B cell (primary cell): ENCODE measurements around the gene PIK3R1. TPM values are rescaled to one million over a fixed set of nuclear protein-coding genes. Genes with fewer than 3 reads are reported as not detected.

Source experiments
- ATAC-seq: fragments of 200-7000 bp; cut with Tn5 transposase; one replicate; pipeline ENCODE4 v1.10.0; 2021; ENCODE audit warnings: low read depth, mild to moderate bottlenecking, moderate number of reproducible peaks, moderate library complexity
- CTCF ChIA-PET: fragments of 350-600 bp; sonication (Branson Sonifier 250); formaldehyde crosslinking; loops from one replicate; lab custom pipeline; 2021; ENCODE audit warnings: antibody characterized with exemption, inconsistent platforms; lab: Charles Lee
- POLR2A ChIA-PET: fragments of 350-600 bp; sonication (Branson Sonifier 250); formaldehyde crosslinking; loops from one replicate; lab custom pipeline; 2021; ENCODE audit warnings: antibody characterized with exemption; lab: Charles Lee
- DNase-seq: peaks from one replicate; pipeline ENCODE4 v3.0.0; 2013
- H2AFZ ChIP-seq: 2 replicates; pipeline ENCODE4 v1.6.1; 2012; ENCODE audit warnings: mild to moderate bottlenecking, low read depth, low read length; ENCODE audit not compliant: insufficient read depth, poor library complexity, severe bottlenecking
- H3K27ac ChIP-seq, 2 donors: 1 replicate in 1 of 2; 2 replicates in 1 of 2; pipeline ENCODE4 v1.5.1; 2012 to 2013; ENCODE audit warnings: low read length in 2 of 2, mild to moderate bottlenecking in 2 of 2, moderate library complexity in 1 of 2
- H3K27me3 ChIP-seq, 4 experiments: fragments of 200-600 bp in 1 of 4; sonication (generic) in 1 of 4; replicated peaks in 1 of 4; 1 replicate in 2 of 4; 2 replicates in 2 of 4; pipeline versions ENCODE4 v1.6.1 to v1.7.0; 2013 to 2016; ENCODE audit warnings: low read length in 3 of 4, mild to moderate bottlenecking in 2 of 4, mixed read lengths in 1 of 4, moderate library complexity in 1 of 4; ENCODE audit not compliant: insufficient read depth in 4 of 4, control insufficient read depth in 3 of 4; ENCODE audit errors: control extremely low read depth in 1 of 4
- H3K36me3 ChIP-seq, 2 experiments: replicated peaks in 1 of 2; 1 replicate in 1 of 2; 2 replicates in 1 of 2; pipeline versions ENCODE4 v1.6.1 to v1.7.1; 2013; ENCODE audit warnings: low read length in 1 of 2; ENCODE audit not compliant: insufficient read depth in 2 of 2, control insufficient read depth in 1 of 2; ENCODE audit errors: control extremely low read depth in 1 of 2, extremely low read depth in 1 of 2
- H3K4me1 ChIP-seq, 2 donors: fragments of 200-600 bp in 1 of 2; sonication (generic) in 1 of 2; 1 replicate in 1 of 2; 2 replicates in 1 of 2; pipeline versions ENCODE4 v1.5.1 to v1.6.1; 2013 to 2017; ENCODE audit warnings: low read length in 2 of 2; ENCODE audit not compliant: control insufficient read depth in 2 of 2, insufficient read depth in 2 of 2
- H3K4me2 ChIP-seq: replicated peaks from 2 replicates; pipeline ENCODE3; 2012; ENCODE audit warnings: mild to moderate bottlenecking, low read depth, low read length; ENCODE audit not compliant: poor library complexity, severe bottlenecking
- H3K4me3 ChIP-seq, 5 experiments: fragments of 200-600 bp in 1 of 5; sonication (generic) in 1 of 5; 1 replicate in 3 of 5; 2 replicates in 2 of 5; pipeline versions ENCODE4 v1.5.1 to v1.7.0; 2011 to 2016; ENCODE audit warnings: low read length in 4 of 5, mild to moderate bottlenecking in 4 of 5, low read depth in 2 of 5, control low read depth in 1 of 5, moderate library complexity in 1 of 5; ENCODE audit not compliant: insufficient read depth in 1 of 5; ENCODE audit errors: control extremely low read depth in 1 of 5, extremely low read depth in 1 of 5
- H3K79me2 ChIP-seq: fragments of 200-600 bp; sonication (generic); one replicate; pipeline ENCODE4 v1.6.0; 2016; ENCODE audit warnings: low read length; ENCODE audit not compliant: control insufficient read depth, insufficient read depth
- H3K9ac ChIP-seq: fragments of 200-600 bp; sonication (generic); 2 replicates; pipeline ENCODE4 v1.6.1; 2017; ENCODE audit warnings: mild to moderate bottlenecking, low read length, moderate library complexity
- H3K9me3 ChIP-seq, 3 donors: one replicate each; pipeline versions ENCODE4 v1.6.1 to v1.7.1; 2013; ENCODE audit warnings: low read length in 2 of 3; ENCODE audit not compliant: control insufficient read depth in 2 of 3, insufficient read depth in 1 of 3; ENCODE audit errors: control extremely low read depth in 1 of 3
- H4K20me1 ChIP-seq: 2 replicates; pipeline ENCODE4 v1.6.0; 2012; ENCODE audit warnings: mild to moderate bottlenecking, low read length; ENCODE audit not compliant: insufficient read depth, control insufficient read depth, poor library complexity, severe bottlenecking
- H3K27ac Mint-ChIP-seq: one replicate; pipeline ENCODE4 v1.8.0; 2021; ENCODE audit warnings: mixed read lengths
- H3K27me3 Mint-ChIP-seq: one replicate; pipeline ENCODE4 v1.8.0; 2021; ENCODE audit warnings: mixed read lengths
- H3K4me1 Mint-ChIP-seq: one replicate; pipeline ENCODE4 v1.8.0; 2021; ENCODE audit warnings: mixed read lengths
- H3K4me3 Mint-ChIP-seq: one replicate; pipeline ENCODE4 v1.8.0; 2021; ENCODE audit warnings: mixed read lengths
- H3K9me3 Mint-ChIP-seq: one replicate; pipeline ENCODE4 v1.8.0; 2022; ENCODE audit warnings: mixed read lengths; ENCODE audit not compliant: insufficient read depth
- EZH2 ChIP-seq: IDR thresholded peaks from 2 replicates; pipeline ENCODE4 v1.6.1; 2012; ENCODE audit warnings: borderline replicate concordance, low read depth, mild to moderate bottlenecking, moderate library complexity, low read length; ENCODE audit not compliant: insufficient read depth, poor library complexity, severe bottlenecking
- WGBS: methylation state at CpG from one replicate; pipeline ENCODE4 v1.1.5; 2013; ENCODE audit warnings: missing lambda C conversion rate; ENCODE audit not compliant: insufficient coverage; 5-methylcytosine and 5-hydroxymethylcytosine counted together
- intact Hi-C: fragments of 100-400 bp; cut with micrococcal nuclease; formaldehyde crosslinking; loops from one replicate; pipeline ENCODE4 v1.10.0; 2022
- polyA plus RNA-seq: library from polyadenylated mRNA; depleted of rRNA; stranded (reverse); fragments of >200 nt; gene quantifications from 2 replicates; pipeline ENCODE4 v1.2.3, GENCODE V29; 2012
- total RNA-seq, 2 donors: library from RNA; stranded (reverse); fragments of 120-200 nt in 1 of 2; gene quantifications; 1 replicate in 1 of 2; 2 replicates in 1 of 2; pipeline versions ENCODE4 v1.2.3 to v1.2.4, GENCODE V29; 2013 to 2022
- TF ChIP-seq, protein P1 (sequence below): fragments of 200-600 bp; IDR thresholded peaks from one replicate; pipeline ENCODE4 v1.8.0; 2022; ENCODE audit warnings: antibody characterized with exemption, mild to moderate bottlenecking

PIK3R1 gene
- total and polyA plus RNA-seq, 2 donors (not counting 1 experiment from before 2014, with no cell fraction given): 5.6 to 63.8 TPM

DNA sequence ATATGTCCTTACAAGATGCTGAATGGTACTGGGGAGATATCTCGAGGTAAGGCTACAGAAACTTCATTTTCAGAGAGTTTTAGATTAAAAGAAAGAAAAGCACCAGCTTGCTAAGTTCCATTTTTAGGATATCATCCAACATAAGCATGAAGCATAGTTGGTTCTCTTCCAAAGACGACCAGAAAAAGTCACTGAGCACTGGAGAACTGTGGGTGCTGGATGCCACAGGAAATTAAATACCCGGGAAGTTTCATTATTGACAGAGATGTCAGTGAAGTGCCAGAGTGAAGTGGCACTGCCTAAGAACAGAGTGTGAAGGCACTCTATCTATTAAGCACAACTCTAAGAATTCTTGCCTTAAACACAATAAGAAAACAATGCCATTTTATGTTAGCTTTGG lies 76.8 kb downstream of the PIK3R1 start:
- peaks cover 16% of the 10 kb centered on the region for H3K4me1 Mint-ChIP-seq
- H3K27me3 Mint-ChIP-seq: no peaks in the 10 kb centered on the region
- POLR2A ChIA-PET: no interaction called here

DNA sequence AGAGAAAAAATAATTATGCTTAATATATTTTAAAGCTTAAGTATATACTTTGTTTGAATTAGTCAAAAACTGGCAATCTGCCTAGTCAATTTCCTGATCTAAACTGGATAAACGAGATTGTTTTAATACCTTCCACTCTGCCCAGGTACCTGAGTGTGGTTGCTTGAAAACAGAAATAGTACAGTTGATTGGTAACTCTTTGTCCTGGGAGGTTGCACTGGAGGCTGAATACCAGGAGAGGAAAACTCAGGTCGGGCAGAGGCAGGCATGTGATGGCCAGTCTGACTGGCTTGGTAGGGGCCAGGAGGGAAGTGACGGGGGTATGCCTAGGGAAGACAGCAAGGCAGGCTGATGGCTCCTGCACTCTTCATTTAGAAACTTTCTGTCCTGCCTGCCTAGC lies 80.2 kb downstream of the PIK3R1 start:
- ChIA-PET POLR2A (no interaction called here), CTCF (interaction anchor here (5.8 kb wide), 1 partner anchor 9 kb away, joined by 43 read pairs; no protein-coding TSS in a partner anchor)
- Mint-ChIP-seq H3K27me3 (no peaks in the 10 kb centered on the region), H3K9me3 (no peaks in the 10 kb centered on the region), H3K4me1 (no peaks in the 10 kb centered on the region), H3K4me3 (no peak overlapping the region), H3K27ac (no peak overlapping the region)
- ATAC-seq (no peak), DNase-seq (no peak)
- H3K9ac ChIP-seq: no peak overlapping the region
- H3K27me3 ChIP-seq: no peaks in the 10 kb centered on the region
- H3K79me2 ChIP-seq: no peaks in the 10 kb centered on the region
- no CpG with 5 or more reads among the region's 3 CpGs for WGBS
- H3K27ac ChIP-seq: no peak overlapping the region
- H4K20me1 ChIP-seq: no peaks in the 10 kb centered on the region
- no peak overlapping the region for H2AFZ ChIP-seq
- no peaks in the 10 kb centered on the region for H3K9me3 ChIP-seq
- intact Hi-C loops: no loop called here
- no peak overlapping the region for H3K4me2 ChIP-seq
- no peaks in the 10 kb centered on the region for H3K4me1 ChIP-seq
- H3K36me3 ChIP-seq: peaks cover 9 to 77% of the 10 kb centered on the region in 2 experiments
- TF ChIP-seq EZH2: no peak
- TF ChIP-seq, protein P1, sequence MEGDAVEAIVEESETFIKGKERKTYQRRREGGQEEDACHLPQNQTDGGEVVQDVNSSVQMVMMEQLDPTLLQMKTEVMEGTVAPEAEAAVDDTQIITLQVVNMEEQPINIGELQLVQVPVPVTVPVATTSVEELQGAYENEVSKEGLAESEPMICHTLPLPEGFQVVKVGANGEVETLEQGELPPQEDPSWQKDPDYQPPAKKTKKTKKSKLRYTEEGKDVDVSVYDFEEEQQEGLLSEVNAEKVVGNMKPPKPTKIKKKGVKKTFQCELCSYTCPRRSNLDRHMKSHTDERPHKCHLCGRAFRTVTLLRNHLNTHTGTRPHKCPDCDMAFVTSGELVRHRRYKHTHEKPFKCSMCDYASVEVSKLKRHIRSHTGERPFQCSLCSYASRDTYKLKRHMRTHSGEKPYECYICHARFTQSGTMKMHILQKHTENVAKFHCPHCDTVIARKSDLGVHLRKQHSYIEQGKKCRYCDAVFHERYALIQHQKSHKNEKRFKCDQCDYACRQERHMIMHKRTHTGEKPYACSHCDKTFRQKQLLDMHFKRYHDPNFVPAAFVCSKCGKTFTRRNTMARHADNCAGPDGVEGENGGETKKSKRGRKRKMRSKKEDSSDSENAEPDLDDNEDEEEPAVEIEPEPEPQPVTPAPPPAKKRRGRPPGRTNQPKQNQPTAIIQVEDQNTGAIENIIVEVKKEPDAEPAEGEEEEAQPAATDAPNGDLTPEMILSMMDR: no peak
- H3K4me3 ChIP-seq: no peak overlapping the region

More for the DNA sequence above, 76.8 kb downstream of the PIK3R1 start:
- Histone ChIP-seq H3K4me3 (no peak overlapping the region), H3K27me3 (no peaks in the 10 kb centered on the region), H3K9ac (no peak overlapping the region), H3K4me1 (peaks cover 9 to 14% of the 10 kb centered on the region in 2 donors), H3K9me3 (no peaks in the 10 kb centered on the region), H2AFZ (no peak overlapping the region), H3K4me2 (no peak overlapping the region), H3K79me2 (peaks cover 19% of the 10 kb centered on the region), H4K20me1 (no peaks in the 10 kb centered on the region), H3K36me3 (peaks cover 6 to 57% of the 10 kb centered on the region in 2 experiments), H3K27ac (no peak overlapping the region)
- CTCF ChIA-PET: interaction anchor here (1.3 kb wide), 1 partner anchor 170 kb away, joined by 6 read pairs; no protein-coding TSS in a partner anchor
- intact Hi-C loops: no loop called here
- H3K4me3 Mint-ChIP-seq: no peak overlapping the region
- ATAC-seq (no peak), DNase-seq (no peak)
- H3K27ac Mint-ChIP-seq: no peak overlapping the region
- no peaks in the 10 kb centered on the region for H3K9me3 Mint-ChIP-seq
- WGBS: no CpG with 5 or more reads among the region's 3 CpGs
- no peak for TF ChIP-seq EZH2
- TF ChIP-seq, protein P1: no peak
